Erythroblast (primary cell): ENCODE results near the gene CSMD2.

Source experiments
- GATA1 ChIP-seq: IDR thresholded peaks from 2 replicates; pipeline ENCODE4 v1.6.1; 2011; ENCODE audit warnings: low read depth, mild to moderate bottlenecking, control low read depth, low read length, moderate library complexity
- POLR2A ChIP-seq: IDR thresholded peaks from 2 replicates; pipeline ENCODE4 v1.6.1; 2011; ENCODE audit warnings: mild to moderate bottlenecking, low read length

DNA sequence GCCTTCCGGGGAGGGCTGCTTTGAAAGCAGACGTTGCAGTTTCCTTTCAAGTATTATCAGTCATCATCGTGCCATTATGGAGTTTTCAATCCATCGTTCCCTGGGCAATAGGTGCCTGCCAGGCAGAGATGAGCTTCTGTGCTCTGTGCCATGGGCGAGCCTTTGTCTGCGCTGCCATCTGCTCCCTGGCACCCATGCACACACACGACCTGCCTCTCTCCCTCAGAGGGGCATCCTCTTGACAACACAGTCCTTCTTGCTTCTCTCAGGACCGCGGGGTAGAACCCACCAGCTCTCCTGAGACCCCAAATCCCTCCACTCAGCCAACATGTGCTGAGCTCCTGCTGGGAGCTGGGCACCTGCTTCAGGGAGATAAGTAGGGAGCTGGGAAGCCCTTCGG, 151.9 kb downstream of the CSMD2 start:
- no peak for TF ChIP-seq POLR2A
- no peak for TF ChIP-seq GATA1
